ENCODE data around the gene ADGRG7. TPM values are rescaled to one million over a fixed set of nuclear protein-coding genes. Genes with fewer than 3 reads are reported as not detected.

Gene ADGRG7
- total and polyA plus RNA-seq, 2 donors (not counting 1 experiment from before 2014, with no cell fraction given) = not detected

DNA sequence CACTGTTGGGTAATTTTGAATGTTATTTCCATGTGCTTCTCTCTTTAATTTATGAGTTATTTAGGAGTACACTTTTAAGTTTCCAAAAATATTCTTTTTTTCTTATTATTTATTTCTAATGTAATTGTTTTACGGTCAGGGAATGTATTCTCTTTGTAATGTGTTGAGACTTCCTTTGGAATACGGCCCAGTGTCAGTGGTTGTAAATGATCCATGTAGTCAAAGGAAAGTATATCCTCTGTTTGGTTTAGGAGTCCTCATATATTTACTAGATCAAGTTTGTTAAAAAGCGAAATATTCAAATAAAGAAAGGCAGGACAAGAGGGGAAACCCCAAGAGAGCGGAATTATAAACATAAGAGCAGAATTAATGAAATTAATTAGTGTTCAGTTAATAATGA lies 49.0 kb upstream of the ADGRG7 start:
- ATAC-seq (ENCODE audit: low read depth) = no peak
- H2AFZ ChIP-seq (ENCODE audit: insufficient read depth, low read depth, low read length, poor library complexity, severe bottlenecking) = no peak overlapping the region
- no peak overlapping the region for H3K4me3 Mint-ChIP-seq
- intact Hi-C loops (cut with micrococcal nuclease) = no loop called here
- no peaks in the 10 kb centered on the region for H3K9me3 ChIP-seq (ENCODE audit: control extremely low read depth in 1 of 3, control insufficient read depth in 2 of 3, insufficient read depth in 1 of 3, low read length in 2 of 3)
- H3K9me3 Mint-ChIP-seq (ENCODE audit: insufficient read depth) = no peaks in the 10 kb centered on the region
- no peaks in the 10 kb centered on the region for H3K4me1 ChIP-seq (ENCODE audit: control insufficient read depth in 2 of 2, insufficient read depth in 2 of 2, low read length in 2 of 2)
- H3K27ac Mint-ChIP-seq = no peak overlapping the region
- WGBS (ENCODE audit: insufficient coverage) = no CpG with 5 or more reads among the region's 4 CpGs
- H3K9ac ChIP-seq (ENCODE audit: low read length) = no peak overlapping the region
- no peaks in the 10 kb centered on the region for H4K20me1 ChIP-seq (ENCODE audit: control insufficient read depth, insufficient read depth, low read length, poor library complexity, severe bottlenecking)
- no peak overlapping the region for H3K4me2 ChIP-seq (replicated peaks; ENCODE audit: low read depth, low read length, poor library complexity, severe bottlenecking)
- no peaks in the 10 kb centered on the region for H3K36me3 ChIP-seq (replicated peaks in 1 of 2; ENCODE audit: control extremely low read depth in 1 of 2, control insufficient read depth in 1 of 2, extremely low read depth in 1 of 2, insufficient read depth in 2 of 2, low read length in 1 of 2)
- no peaks in the 10 kb centered on the region for H3K27me3 ChIP-seq (replicated peaks in 1 of 4; ENCODE audit: control extremely low read depth in 1 of 4, control insufficient read depth in 3 of 4, insufficient read depth in 4 of 4, low read length in 3 of 4)
- CTCF ChIA-PET = interaction anchor here (1.0 kb wide), 1 partner anchor 98 kb away, joined by 3 read pairs; no protein-coding TSS in a partner anchor
- POLR2A ChIA-PET = no interaction called here
- no peak overlapping the region for H3K4me3 ChIP-seq (ENCODE audit: control extremely low read depth in 1 of 5, extremely low read depth in 1 of 5, insufficient read depth in 1 of 5, low read depth in 2 of 5, low read length in 4 of 5)
- H3K4me1 Mint-ChIP-seq = no peaks in the 10 kb centered on the region
- TF ChIP-seq, protein P1, sequence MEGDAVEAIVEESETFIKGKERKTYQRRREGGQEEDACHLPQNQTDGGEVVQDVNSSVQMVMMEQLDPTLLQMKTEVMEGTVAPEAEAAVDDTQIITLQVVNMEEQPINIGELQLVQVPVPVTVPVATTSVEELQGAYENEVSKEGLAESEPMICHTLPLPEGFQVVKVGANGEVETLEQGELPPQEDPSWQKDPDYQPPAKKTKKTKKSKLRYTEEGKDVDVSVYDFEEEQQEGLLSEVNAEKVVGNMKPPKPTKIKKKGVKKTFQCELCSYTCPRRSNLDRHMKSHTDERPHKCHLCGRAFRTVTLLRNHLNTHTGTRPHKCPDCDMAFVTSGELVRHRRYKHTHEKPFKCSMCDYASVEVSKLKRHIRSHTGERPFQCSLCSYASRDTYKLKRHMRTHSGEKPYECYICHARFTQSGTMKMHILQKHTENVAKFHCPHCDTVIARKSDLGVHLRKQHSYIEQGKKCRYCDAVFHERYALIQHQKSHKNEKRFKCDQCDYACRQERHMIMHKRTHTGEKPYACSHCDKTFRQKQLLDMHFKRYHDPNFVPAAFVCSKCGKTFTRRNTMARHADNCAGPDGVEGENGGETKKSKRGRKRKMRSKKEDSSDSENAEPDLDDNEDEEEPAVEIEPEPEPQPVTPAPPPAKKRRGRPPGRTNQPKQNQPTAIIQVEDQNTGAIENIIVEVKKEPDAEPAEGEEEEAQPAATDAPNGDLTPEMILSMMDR (IDR thresholded peaks at IDR 0.05) = no peak
- no peak for TF ChIP-seq EZH2 (IDR thresholded peaks at IDR 0.05; ENCODE audit: borderline replicate concordance, insufficient read depth, low read depth, low read length, poor library complexity, severe bottlenecking)
- H3K27me3 Mint-ChIP-seq = no peaks in the 10 kb centered on the region
- H3K79me2 ChIP-seq (ENCODE audit: control insufficient read depth, insufficient read depth, low read length) = no peaks in the 10 kb centered on the region
- no peak for DNase-seq
- H3K27ac ChIP-seq (ENCODE audit: low read length in 2 of 2) = no peak overlapping the region

DNA sequence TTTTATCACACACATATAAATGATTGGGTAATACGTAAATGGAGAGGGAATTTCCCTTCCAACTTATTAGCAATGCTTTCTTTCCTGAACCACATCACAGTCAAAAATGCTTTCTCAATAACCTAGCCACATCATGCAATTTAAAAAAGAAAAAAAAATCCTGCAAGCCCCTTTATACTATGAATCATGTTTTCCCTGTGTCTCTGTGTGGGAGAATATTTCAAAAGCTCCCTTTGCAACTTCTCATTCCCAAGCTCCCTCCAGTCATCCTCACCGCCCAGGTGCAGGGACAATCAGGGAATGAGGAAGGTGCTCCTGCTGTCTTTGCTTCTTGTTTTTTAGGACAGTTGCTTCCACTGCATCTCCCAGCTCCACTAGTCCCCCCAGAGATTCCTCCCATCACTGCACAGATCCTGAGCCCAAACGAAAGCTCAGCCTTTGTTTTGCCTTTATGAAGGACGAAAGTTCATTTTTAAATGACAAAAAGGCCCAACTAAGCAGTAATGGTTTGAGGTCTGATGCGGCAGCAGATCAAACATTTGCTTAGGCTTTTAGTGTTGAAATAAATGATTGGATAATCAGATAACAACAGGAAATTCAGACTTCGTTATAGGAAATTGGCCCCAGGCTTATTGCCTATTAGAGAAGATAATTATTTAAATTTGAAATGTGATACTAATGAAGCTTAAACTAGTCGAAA lies 47.8 kb upstream of the ADGRG7 start:
- POLR2A ChIA-PET = no interaction called here
- no peak for ATAC-seq (ENCODE audit: low read depth)

More for the DNA sequence above, 47.8 kb upstream of the ADGRG7 start:
- no peak overlapping the region for H3K9ac ChIP-seq (ENCODE audit: low read length)
- H3K27me3 ChIP-seq (replicated peaks in 1 of 4; ENCODE audit: control extremely low read depth in 1 of 4, control insufficient read depth in 3 of 4, insufficient read depth in 4 of 4, low read length in 3 of 4) = no peaks in the 10 kb centered on the region
- Mint-ChIP-seq H3K4me3 (no peak overlapping the region), H3K4me1 (no peaks in the 10 kb centered on the region), H3K27me3 (no peaks in the 10 kb centered on the region), H3K9me3 (ENCODE audit: insufficient read depth) (no peaks in the 10 kb centered on the region), H3K27ac (no peak overlapping the region)
- no peaks in the 10 kb centered on the region for H3K4me1 ChIP-seq (ENCODE audit: control insufficient read depth in 2 of 2, insufficient read depth in 2 of 2, low read length in 2 of 2)
- H3K4me3 ChIP-seq (ENCODE audit: control extremely low read depth in 1 of 5, extremely low read depth in 1 of 5, insufficient read depth in 1 of 5, low read depth in 2 of 5, low read length in 4 of 5) = no peak overlapping the region
- intact Hi-C loops (cut with micrococcal nuclease) = no loop called here
- H4K20me1 ChIP-seq (ENCODE audit: control insufficient read depth, insufficient read depth, low read length, poor library complexity, severe bottlenecking) = no peaks in the 10 kb centered on the region
- WGBS (ENCODE audit: insufficient coverage) = 96% methylated on average over 5 of the region's 7 CpGs
- no peaks in the 10 kb centered on the region for H3K9me3 ChIP-seq (ENCODE audit: control extremely low read depth in 1 of 3, control insufficient read depth in 2 of 3, insufficient read depth in 1 of 3, low read length in 2 of 3)
- H3K27ac ChIP-seq (ENCODE audit: low read length in 2 of 2) = no peak overlapping the region
- H2AFZ ChIP-seq (ENCODE audit: insufficient read depth, low read depth, low read length, poor library complexity, severe bottlenecking) = no peak overlapping the region
- no peak for DNase-seq
- no peaks in the 10 kb centered on the region for H3K79me2 ChIP-seq (ENCODE audit: control insufficient read depth, insufficient read depth, low read length)
- TF ChIP-seq EZH2 (IDR thresholded peaks at IDR 0.05; ENCODE audit: borderline replicate concordance, insufficient read depth, low read depth, low read length, poor library complexity, severe bottlenecking) = no peak
- TF ChIP-seq, protein P1 (IDR thresholded peaks at IDR 0.05) = no peak
- H3K4me2 ChIP-seq (replicated peaks; ENCODE audit: low read depth, low read length, poor library complexity, severe bottlenecking) = no peak overlapping the region
- H3K36me3 ChIP-seq (replicated peaks in 1 of 2; ENCODE audit: control extremely low read depth in 1 of 2, control insufficient read depth in 1 of 2, extremely low read depth in 1 of 2, insufficient read depth in 2 of 2, low read length in 1 of 2) = no peaks in the 10 kb centered on the region
- CTCF ChIA-PET = interaction anchor here (1.0 kb wide), 1 partner anchor 99 kb away, joined by 3 read pairs; no protein-coding TSS in a partner anchor
